ENCODE data around the gene TBX15.

The TBX15 gene

GRCh38 chr1:118988186-118989005 is at the start of gene TBX15:
Gene TBX15 (minus strand): TSS chr1:118988343. CDS start chr1:118987795, 548 bp downstream.
- Histone ChIP-seq H3K4me3 (peak within 1 kb of the TSS; percentile 24 to 51 (median 37)), H3K27ac (peak within 1 kb of the TSS in 20 of 21 experiments; percentile 60 to 95 (median 86))

GRCh38 chr1:119034359-119034758 is 46.2 kb upstream of the TBX15 start:
- no peak overlapping the region for H3K4me3 ChIP-seq
- no peak overlapping the region for H3K27ac ChIP-seq

DNA sequence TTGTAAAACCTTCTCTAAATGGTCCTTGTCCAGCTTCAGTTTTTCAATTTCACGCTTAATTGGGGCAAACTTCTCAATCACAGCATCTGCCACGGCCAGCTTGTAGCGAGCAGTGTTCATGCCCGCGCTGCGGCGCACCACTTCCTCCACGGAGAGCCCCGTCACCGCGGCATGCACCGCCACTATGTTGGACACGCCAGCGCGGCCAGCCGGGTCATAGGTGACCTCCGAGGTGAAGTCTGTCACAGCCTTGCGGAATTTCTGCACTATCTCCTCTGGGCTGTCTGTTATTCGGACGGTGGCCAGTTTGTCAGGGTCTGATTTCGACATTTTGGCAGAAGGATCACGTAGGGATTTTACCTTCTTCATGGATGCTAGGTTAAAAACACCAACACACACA is 44.8 kb upstream of the TBX15 start:
- H3K27ac ChIP-seq: no peak overlapping the region
- H3K4me3 ChIP-seq: no peak overlapping the region

DNA sequence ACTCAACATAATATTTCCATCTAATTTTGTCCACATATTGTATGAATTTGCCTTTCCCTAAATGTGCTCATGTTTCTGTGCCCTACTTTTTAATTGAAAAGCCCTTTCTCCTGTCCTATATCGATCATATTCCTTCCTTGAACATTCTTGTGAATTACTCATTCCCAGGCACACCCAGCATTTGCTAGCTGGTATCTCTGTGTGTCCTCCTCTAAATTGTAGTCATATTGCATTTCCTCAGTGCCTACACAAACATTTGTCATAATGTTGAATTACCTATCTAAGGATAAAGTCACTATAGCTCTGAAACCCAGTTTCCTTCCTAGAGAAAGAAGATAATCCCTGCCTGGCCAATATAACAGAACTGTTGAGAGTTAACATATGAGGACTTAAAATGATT is 39.6 kb upstream of the TBX15 start:
- no peak overlapping the region for H3K27ac ChIP-seq
- no peak overlapping the region for H3K4me3 ChIP-seq

DNA sequence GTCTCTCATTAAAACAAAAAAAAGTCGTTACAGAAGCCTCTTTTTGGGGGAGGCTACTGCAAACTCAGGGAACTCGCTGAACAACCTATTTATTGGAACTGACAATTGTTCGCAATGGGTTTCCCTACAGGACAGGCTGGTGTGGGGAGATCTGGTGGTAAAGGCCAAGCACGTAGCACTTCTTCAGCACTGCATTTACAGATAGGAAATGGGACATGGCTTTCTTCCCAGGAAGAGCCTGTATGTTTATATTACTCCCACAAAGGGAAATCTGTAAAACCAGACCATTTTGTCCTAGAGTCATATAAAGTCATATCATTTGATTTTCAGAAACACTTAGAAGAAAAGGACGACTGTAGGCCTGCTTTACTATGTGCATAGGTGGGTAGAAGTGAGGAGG is 38.8 kb upstream of the TBX15 start:
- no peak overlapping the region for H3K4me3 ChIP-seq
- no peak overlapping the region for H3K27ac ChIP-seq

DNA sequence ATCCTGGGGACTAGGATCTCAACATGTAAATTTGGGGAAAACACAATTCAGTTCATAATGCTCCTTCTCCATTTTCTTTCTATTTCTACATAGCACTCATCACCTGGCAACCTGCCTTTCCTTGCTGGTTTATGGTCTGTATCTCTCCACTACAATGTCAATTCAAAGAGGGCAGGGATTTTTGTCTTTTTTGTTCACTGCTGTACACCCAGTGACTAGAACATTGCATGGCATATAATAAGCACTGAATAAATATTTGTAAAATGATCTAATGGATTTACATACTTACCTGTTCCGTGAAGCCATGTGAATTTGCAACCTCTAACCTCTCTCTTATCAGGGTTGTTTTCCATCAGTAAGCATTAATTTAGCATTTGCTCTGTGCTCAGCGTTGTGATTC is 27.4 kb upstream of the TBX15 start:
- H3K4me3 ChIP-seq: no peak overlapping the region
- H3K27ac ChIP-seq: no peak overlapping the region

DNA sequence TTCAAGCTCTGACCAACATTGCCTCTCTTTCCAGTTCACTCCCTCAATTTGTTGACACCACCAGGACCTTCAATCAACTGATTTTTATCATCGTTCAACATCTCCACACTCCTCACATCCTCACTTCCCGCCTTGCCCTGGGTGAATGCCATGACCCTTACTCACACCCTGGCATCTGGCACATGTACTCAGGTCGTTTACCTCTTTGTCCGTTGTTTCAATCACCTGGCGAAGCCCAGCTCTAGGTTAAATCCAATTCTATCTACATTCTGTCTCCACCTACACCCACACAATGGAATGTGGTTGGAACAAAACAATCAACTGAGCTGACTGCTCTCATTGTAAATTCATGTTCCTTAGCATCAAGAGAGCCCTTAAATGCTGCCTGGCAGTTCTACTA is 24.2 kb upstream of the TBX15 start:
- no peak overlapping the region for H3K4me3 ChIP-seq

DNA sequence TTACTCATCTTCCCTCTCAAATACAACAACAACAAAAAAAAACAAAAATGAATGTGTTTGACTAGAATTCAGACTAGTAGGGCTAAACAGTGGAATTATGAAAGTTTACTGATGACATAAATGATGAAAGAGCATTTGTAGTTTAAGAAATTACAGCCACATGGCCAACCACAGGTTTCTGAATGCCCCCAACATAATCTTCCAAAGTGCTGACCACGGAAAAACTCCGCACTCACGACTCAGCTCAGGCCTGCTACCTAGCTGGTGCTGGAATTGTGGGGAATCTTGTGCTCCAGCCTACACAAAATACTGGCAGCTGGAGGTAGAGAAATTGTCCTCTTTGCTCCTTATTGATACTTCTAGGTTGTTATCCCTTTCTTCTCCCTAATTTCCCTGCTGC is 23.6 kb upstream of the TBX15 start:
- no peak overlapping the region for H3K27ac ChIP-seq
- no peak overlapping the region for H3K4me3 ChIP-seq

More for the DNA sequence above, 24.2 kb upstream of the TBX15 start:
- H3K27ac ChIP-seq: no peak overlapping the region

- Histone ChIP-seq H3K27ac (no peak overlapping the region), H3K4me3 (no peak overlapping the region)
Observed at GRCh38 chr1:119011116-119011515, 23.0 kb upstream of the TBX15 start.

- no peak overlapping the region for H3K4me3 ChIP-seq
- H3K27ac ChIP-seq: no peak overlapping the region
Observed at GRCh38 chr1:119010201-119010600, 22.1 kb upstream of the TBX15 start.

DNA sequence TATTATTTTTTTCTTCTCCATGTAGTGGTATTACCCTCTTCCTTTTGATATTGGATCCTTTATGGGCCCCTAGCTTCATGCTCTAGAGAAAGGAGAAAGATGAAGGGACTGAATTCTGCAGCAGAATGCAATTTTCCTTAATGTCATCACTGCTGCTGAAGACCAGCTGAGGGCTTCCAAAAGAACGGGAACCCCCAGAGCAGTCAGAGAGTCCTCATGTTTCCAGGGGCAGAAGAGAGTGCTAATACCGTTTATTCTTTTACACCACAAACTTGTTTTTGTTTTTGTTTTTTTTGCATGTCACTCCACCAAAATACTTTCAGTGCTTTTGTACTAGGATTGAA is 21.1 kb upstream of the TBX15 start:
- H3K27ac ChIP-seq: peak overlapping the region in 4 of 21 experiments; percentile 20 to 59 (median 44)

GRCh38 chr1:119008483-119009311 is 20.6 kb upstream of the TBX15 start:
- Histone ChIP-seq H3K27ac (peak overlapping the region in 15 of 21 experiments; percentile 4 to 80 (median 49)), H3K4me3 (peak overlapping the region in 4 of 7 experiments; percentile 0 to 30 (median 4))

More for the DNA sequence above, 21.1 kb upstream of the TBX15 start:
- H3K4me3 ChIP-seq: no peak overlapping the region

- Histone ChIP-seq H3K27ac (peak overlapping the region in 14 of 21 experiments; percentile 4 to 80 (median 42)), H3K4me3 (peak overlapping the region in 4 of 7 experiments; percentile 0 to 30 (median 4))
Observed at GRCh38 chr1:119007670-119008482, 19.7 kb upstream of the TBX15 start.

DNA sequence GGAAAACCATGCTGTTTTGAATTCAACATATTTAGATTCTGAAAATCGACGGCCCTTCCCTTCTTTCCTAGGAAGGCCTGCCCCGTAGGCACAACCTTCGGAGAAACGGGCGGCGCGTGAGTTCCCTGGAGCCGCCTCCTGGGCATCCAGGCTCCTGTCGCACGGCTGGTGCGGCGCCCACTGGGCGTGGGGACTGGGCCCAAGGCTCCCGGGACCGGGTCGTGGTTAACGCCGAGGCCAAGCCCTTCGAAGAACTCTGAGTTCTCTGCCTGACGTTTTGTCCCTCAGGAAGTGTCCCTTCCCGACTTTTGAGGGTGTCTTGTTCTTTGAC is 19.2 kb upstream of the TBX15 start:
- peak overlapping the region in 1 of 7 experiments; percentile 30 for H3K4me3 ChIP-seq

GRCh38 chr1:119006406-119007279 is 18.5 kb upstream of the TBX15 start:
- Histone ChIP-seq H3K4me3 (peak overlapping the region in 1 of 7 experiments; percentile 30), H3K27ac (peak overlapping the region in 5 of 21 experiments; percentile 9 to 80 (median 63))

More for the DNA sequence above, 19.2 kb upstream of the TBX15 start:
- peak overlapping the region in 7 of 21 experiments; percentile 14 to 80 (median 56) for H3K27ac ChIP-seq

- Histone ChIP-seq H3K27ac (peak overlapping the region in 2 of 21 experiments; percentile 9 to 80), H3K4me3 (peak overlapping the region in 1 of 7 experiments; percentile 30)
Observed at GRCh38 chr1:119005724-119006405, 17.7 kb upstream of the TBX15 start.

GRCh38 chr1:119004781-119005180 is 16.6 kb upstream of the TBX15 start:
- H3K27ac ChIP-seq: no peak overlapping the region
- H3K4me3 ChIP-seq: no peak overlapping the region

DNA sequence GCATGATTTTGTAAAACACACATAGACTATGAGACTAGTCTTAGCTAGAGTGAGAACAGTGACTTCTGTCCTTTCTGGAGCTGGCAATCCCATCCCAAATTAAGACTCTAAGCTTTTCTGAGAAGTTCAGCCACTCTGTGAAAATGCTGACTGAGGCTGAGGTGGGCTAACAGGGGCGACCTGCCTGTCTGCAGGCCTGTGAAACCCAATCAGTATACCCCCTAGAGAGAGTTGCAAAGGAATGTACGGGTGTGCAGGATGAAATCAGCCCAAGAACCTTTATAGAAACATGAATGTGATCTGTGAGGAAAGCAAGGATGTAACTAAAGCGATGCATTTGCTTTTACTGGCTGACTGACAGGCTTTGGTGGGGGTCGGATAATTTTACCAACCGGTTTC is 16.0 kb upstream of the TBX15 start:
- no peak overlapping the region for H3K4me3 ChIP-seq
- H3K27ac ChIP-seq: no peak overlapping the region

Data from skin epidermis (tissue), 12 donors.